ENCODE data around the gene ZNHIT1. TPM values are rescaled to one million over a fixed set of nuclear protein-coding genes. Genes with fewer than 3 reads are reported as not detected.
A peak's percentile ranks its signal among the peaks of the same experiment; 100 is the strongest.

Gene ZNHIT1
- polyA plus RNA-seq, 1 donor (not counting 4 experiments of a cell fraction or from before 2014, with no cell fraction given): 46.4 TPM

DNA sequence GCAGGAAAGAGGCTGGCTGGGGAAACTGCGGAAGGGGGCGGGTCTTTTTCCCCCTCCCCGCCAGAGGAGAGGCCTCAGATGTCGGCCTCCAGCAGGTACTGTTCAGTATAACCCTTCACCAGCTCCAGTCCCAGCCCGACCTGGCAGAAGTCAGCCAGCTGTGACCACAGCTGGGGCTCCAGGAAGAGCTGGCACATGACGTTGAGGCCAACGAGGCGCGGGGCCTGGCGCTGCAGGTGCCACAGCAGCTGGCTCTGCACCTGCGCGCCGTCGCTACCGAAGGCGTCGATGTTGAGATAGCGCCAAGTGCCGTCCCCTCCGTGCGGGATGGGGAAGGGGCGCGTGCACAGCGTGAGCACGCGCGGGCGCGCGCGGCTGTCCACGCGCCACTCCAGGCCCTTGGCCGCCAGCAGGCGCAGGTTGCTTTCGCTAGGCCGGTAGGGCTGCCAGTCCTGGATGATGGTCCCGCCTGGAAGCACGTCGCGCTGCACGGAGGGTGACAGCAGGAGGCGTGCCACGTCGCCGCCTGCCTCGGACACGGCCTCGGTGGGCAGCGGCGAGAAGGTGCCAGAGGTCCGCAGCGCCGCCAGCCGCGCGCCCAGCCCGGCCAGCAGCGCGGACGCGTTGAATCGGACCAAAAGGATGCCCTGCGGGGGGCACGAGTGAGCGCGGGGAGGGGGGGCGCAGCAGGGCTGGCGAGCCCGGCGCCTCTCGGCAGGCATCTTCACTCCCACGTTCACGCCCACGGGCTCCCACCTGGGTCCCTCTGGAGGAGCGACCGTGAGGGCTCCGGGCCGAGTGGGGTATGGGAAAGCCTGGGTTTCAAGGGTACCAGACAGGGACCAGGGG is 45.7 kb upstream of the ZNHIT1 start:
- FAIRE-seq (no peak), DNase-seq (ENCODE audit: low read depth, low spot score) (no peak)
- Histone ChIP-seq H4K20me1 (ENCODE audit: control insufficient read depth, extremely low read depth, insufficient read depth, low read length) (peaks cover 3% of the 10 kb centered on the region), H3K9me1 (ENCODE audit: control insufficient read depth, extremely low read depth, insufficient read depth, low read length) (no peaks in the 10 kb centered on the region), H3K4me1 (ENCODE audit: control insufficient read depth, extremely low read depth, insufficient read depth, low read length) (peaks cover 29% of the 10 kb centered on the region), H3K79me2 (ENCODE audit: control insufficient read depth, insufficient read depth, low read length) (no peaks in the 10 kb centered on the region), H3K4me3 (ENCODE audit: control insufficient read depth in 2 of 3, extremely low read depth in 1 of 3, insufficient read depth in 2 of 3, low read depth in 1 of 3, low read length in 3 of 3) (no peak overlapping the region), H3K9ac (ENCODE audit: control insufficient read depth, extremely low read depth, insufficient read depth, low read length) (no peak overlapping the region), H3K9me3 (ENCODE audit: control insufficient read depth, low read depth, low read length) (no peaks in the 10 kb centered on the region), H3K27me3 (ENCODE audit: control insufficient read depth, extremely low read depth, insufficient read depth, low read length) (peaks cover 89% of the 10 kb centered on the region), H3K36me3 (ENCODE audit: control insufficient read depth in 2 of 2, extremely low read depth in 1 of 2, insufficient read depth in 2 of 2, low read length in 2 of 2) (no peaks in the 10 kb centered on the region), H3K27ac (ENCODE audit: control insufficient read depth, insufficient read depth, low read length) (no peak overlapping the region), H2AFZ (ENCODE audit: control insufficient read depth, low read length) (no peak overlapping the region), H3K4me2 (ENCODE audit: control insufficient read depth, extremely low read depth, insufficient read depth, low read depth, low read length) (peak overlapping the region; percentile 58)
- TF ChIP-seq EZH2 (IDR thresholded peaks at IDR 0.05; ENCODE audit: low read length): peak; percentile 91
- TF ChIP-seq, protein P1, sequence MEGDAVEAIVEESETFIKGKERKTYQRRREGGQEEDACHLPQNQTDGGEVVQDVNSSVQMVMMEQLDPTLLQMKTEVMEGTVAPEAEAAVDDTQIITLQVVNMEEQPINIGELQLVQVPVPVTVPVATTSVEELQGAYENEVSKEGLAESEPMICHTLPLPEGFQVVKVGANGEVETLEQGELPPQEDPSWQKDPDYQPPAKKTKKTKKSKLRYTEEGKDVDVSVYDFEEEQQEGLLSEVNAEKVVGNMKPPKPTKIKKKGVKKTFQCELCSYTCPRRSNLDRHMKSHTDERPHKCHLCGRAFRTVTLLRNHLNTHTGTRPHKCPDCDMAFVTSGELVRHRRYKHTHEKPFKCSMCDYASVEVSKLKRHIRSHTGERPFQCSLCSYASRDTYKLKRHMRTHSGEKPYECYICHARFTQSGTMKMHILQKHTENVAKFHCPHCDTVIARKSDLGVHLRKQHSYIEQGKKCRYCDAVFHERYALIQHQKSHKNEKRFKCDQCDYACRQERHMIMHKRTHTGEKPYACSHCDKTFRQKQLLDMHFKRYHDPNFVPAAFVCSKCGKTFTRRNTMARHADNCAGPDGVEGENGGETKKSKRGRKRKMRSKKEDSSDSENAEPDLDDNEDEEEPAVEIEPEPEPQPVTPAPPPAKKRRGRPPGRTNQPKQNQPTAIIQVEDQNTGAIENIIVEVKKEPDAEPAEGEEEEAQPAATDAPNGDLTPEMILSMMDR (optimal IDR thresholded peaks at IDR 0.05 in 1 of 3, IDR thresholded peaks at IDR 0.05 in 1 of 3, conservative IDR thresholded peaks at IDR 0.05 in 1 of 3; ENCODE audit: extremely low read depth in 1 of 3, insufficient read depth in 2 of 3, low read length in 3 of 3): no peak
- dilution Hi-C loops (cut with MboI; ENCODE audit: extremely low pct_ligation_motif_present, low sequenced_read_pairs): no loop called here

DNA sequence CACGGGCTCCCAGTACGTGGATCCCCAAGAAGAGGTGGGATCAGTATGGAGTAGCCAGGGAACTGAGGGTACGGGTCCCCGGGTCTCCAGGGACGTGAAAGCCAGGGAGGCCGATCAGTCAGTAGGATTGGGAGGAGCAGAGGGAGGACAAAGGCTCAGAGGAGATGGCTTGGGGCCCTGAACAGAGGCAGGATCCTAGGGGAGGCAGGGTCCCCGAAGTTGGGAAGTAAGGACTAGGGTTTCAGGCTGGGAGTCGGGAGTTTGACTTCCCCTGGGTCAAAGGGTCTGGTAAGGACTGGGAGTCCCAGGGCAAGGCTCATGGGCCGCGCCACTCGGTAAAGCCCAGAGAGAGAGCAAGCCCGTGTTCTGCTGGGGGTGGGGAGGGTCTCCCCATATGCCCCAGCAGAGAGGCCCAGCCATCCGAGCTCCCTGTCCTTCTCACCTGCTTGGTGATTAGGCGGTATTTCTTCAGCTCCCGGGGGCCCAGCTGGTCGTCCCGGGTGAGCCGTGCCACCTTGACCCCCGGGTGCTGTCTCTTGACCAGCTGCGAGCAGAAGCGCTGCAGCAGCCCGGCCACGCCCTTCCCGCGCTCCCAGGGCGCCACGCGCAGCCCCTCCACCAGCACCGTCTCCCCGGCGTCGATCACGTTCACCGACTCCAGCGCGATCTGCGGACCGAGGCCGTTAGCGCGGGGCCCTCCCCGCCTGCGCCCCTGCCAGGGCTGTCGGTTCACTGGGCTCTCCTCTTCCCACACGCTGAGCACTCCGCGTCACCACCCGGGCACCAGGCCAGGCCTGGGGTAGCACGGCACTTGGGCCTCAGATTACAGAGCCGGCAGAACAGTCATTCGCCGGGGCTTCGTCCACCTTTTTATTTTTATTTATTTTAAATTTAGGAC is 44.9 kb upstream of the ZNHIT1 start:
- H3K36me3 ChIP-seq (ENCODE audit: control insufficient read depth in 2 of 2, extremely low read depth in 1 of 2, insufficient read depth in 2 of 2, low read length in 2 of 2): no peaks in the 10 kb centered on the region
- no peak overlapping the region for H3K27ac ChIP-seq (ENCODE audit: control insufficient read depth, insufficient read depth, low read length)

More for the DNA sequence above, 44.9 kb upstream of the ZNHIT1 start:
- dilution Hi-C loops (cut with MboI; ENCODE audit: extremely low pct_ligation_motif_present, low sequenced_read_pairs): no loop called here
- no peaks in the 10 kb centered on the region for H3K9me1 ChIP-seq (ENCODE audit: control insufficient read depth, extremely low read depth, insufficient read depth, low read length)
- no peak for FAIRE-seq
- H3K4me1 ChIP-seq (ENCODE audit: control insufficient read depth, extremely low read depth, insufficient read depth, low read length): peaks cover 26% of the 10 kb centered on the region
- peak overlapping the region; percentile 58 for H3K4me2 ChIP-seq (ENCODE audit: control insufficient read depth, extremely low read depth, insufficient read depth, low read depth, low read length)
- peaks cover 3% of the 10 kb centered on the region for H4K20me1 ChIP-seq (ENCODE audit: control insufficient read depth, extremely low read depth, insufficient read depth, low read length)
- H3K9me3 ChIP-seq (ENCODE audit: control insufficient read depth, low read depth, low read length): no peaks in the 10 kb centered on the region
- peak overlapping the region in 1 of 3 experiments; percentile 38 for H3K4me3 ChIP-seq (ENCODE audit: control insufficient read depth in 2 of 3, extremely low read depth in 1 of 3, insufficient read depth in 2 of 3, low read depth in 1 of 3, low read length in 3 of 3)
- DNase-seq (ENCODE audit: low read depth, low spot score): no peak
- no peaks in the 10 kb centered on the region for H3K79me2 ChIP-seq (ENCODE audit: control insufficient read depth, insufficient read depth, low read length)
- H2AFZ ChIP-seq (ENCODE audit: control insufficient read depth, low read length): no peak overlapping the region
- peaks cover 89% of the 10 kb centered on the region for H3K27me3 ChIP-seq (ENCODE audit: control insufficient read depth, extremely low read depth, insufficient read depth, low read length)
- H3K9ac ChIP-seq (ENCODE audit: control insufficient read depth, extremely low read depth, insufficient read depth, low read length): no peak overlapping the region
- TF ChIP-seq, protein P1 (optimal IDR thresholded peaks at IDR 0.05 in 1 of 3, IDR thresholded peaks at IDR 0.05 in 1 of 3, conservative IDR thresholded peaks at IDR 0.05 in 1 of 3; ENCODE audit: extremely low read depth in 1 of 3, insufficient read depth in 2 of 3, low read length in 3 of 3): no peak
- peak; percentile 97 for TF ChIP-seq EZH2 (IDR thresholded peaks at IDR 0.05; ENCODE audit: low read length)
